T-helper 2 cell treated with Interferon-gamma antibody and Interleukin-4, amounts not matched to agents 5 μg/mL and 100 μg/mL, for 36 hours (primary cell): ENCODE data around the gene GSG1L.

Source experiments
- DNase-seq: peaks from one replicate; pipeline ENCODE4 v3.0.0; 2021; ENCODE audit warnings: low spot score
- H3K27ac Mint-ChIP-seq: one replicate; pipeline ENCODE4 v1.8.0; 2021; ENCODE audit warnings: mild to moderate bottlenecking, mixed read lengths
- H3K27me3 Mint-ChIP-seq: one replicate; pipeline ENCODE4 v1.8.0; 2021; ENCODE audit warnings: low read depth, mixed read lengths
- H3K36me3 Mint-ChIP-seq: one replicate; pipeline ENCODE4 v1.8.0; 2021; ENCODE audit warnings: low read depth, mixed read lengths
- H3K4me1 Mint-ChIP-seq: one replicate; pipeline ENCODE4 v1.8.0; 2021; ENCODE audit warnings: low read depth, mixed read lengths
- H3K4me3 Mint-ChIP-seq: one replicate; pipeline ENCODE4 v1.8.0; 2022; ENCODE audit warnings: mild to moderate bottlenecking, moderate library complexity, mixed read lengths
- H3K9me3 Mint-ChIP-seq: one replicate; pipeline ENCODE4 v1.8.0; 2021; ENCODE audit warnings: mixed read lengths

Gene GSG1L

GRCh38 chr16:27868180-27868579 is 195.3 kb downstream of the GSG1L start:
- H3K27ac Mint-ChIP-seq, result no peak overlapping the region
- DNase-seq, result no peak

GRCh38 chr16:27867122-27868110 is 196.1 kb downstream of the GSG1L start:
- peak; percentile 61 for DNase-seq
- H3K4me1 Mint-ChIP-seq, result peaks cover 5% of the 10 kb centered on the region
- no peaks in the 10 kb centered on the region for H3K36me3 Mint-ChIP-seq
- peaks cover 21% of the 10 kb centered on the region for H3K9me3 Mint-ChIP-seq
- no peak overlapping the region for H3K4me3 Mint-ChIP-seq
- H3K27ac Mint-ChIP-seq, result no peak overlapping the region
- no peaks in the 10 kb centered on the region for H3K27me3 Mint-ChIP-seq

More at GRCh38 chr16:27868180-27868579, 195.3 kb downstream of the GSG1L start:
- Mint-ChIP-seq H3K4me3 (no peak overlapping the region), H3K27me3 (no peaks in the 10 kb centered on the region), H3K36me3 (no peaks in the 10 kb centered on the region), H3K9me3 (peaks cover 14% of the 10 kb centered on the region), H3K4me1 (peaks cover 5% of the 10 kb centered on the region)

GRCh38 chr16:27863377-27863776 is 200.1 kb downstream of the GSG1L start:
- DNase-seq, result no peak
- no peaks in the 10 kb centered on the region for H3K36me3 Mint-ChIP-seq
- H3K4me3 Mint-ChIP-seq, result no peak overlapping the region
- no peaks in the 10 kb centered on the region for H3K27me3 Mint-ChIP-seq
- H3K9me3 Mint-ChIP-seq, result peaks cover 21% of the 10 kb centered on the region
- no peak overlapping the region for H3K27ac Mint-ChIP-seq
- H3K4me1 Mint-ChIP-seq, result peaks cover 5% of the 10 kb centered on the region

GRCh38 chr16:27862953-27863352 is 200.6 kb downstream of the GSG1L start:
- Mint-ChIP-seq H3K36me3 (no peaks in the 10 kb centered on the region), H3K4me3 (no peak overlapping the region), H3K4me1 (peaks cover 5% of the 10 kb centered on the region)

GRCh38 chr16:27860091-27860490 is 203.4 kb downstream of the GSG1L start:
- Mint-ChIP-seq H3K9me3 (peaks cover 17% of the 10 kb centered on the region), H3K4me3 (no peak overlapping the region), H3K4me1 (no peaks in the 10 kb centered on the region), H3K36me3 (no peaks in the 10 kb centered on the region), H3K27me3 (no peaks in the 10 kb centered on the region), H3K27ac (no peak overlapping the region)
- no peak for DNase-seq

More at GRCh38 chr16:27862953-27863352, 200.6 kb downstream of the GSG1L start:
- DNase-seq, result no peak
- Mint-ChIP-seq H3K27me3 (no peaks in the 10 kb centered on the region), H3K9me3 (peaks cover 21% of the 10 kb centered on the region), H3K27ac (no peak overlapping the region)

GRCh38 chr16:27859020-27859419 is 204.5 kb downstream of the GSG1L start:
- no peak overlapping the region for H3K4me3 Mint-ChIP-seq
- H3K27ac Mint-ChIP-seq, result no peak overlapping the region
- H3K4me1 Mint-ChIP-seq, result no peaks in the 10 kb centered on the region
- H3K36me3 Mint-ChIP-seq, result no peaks in the 10 kb centered on the region
- H3K9me3 Mint-ChIP-seq, result peaks cover 14% of the 10 kb centered on the region
- no peaks in the 10 kb centered on the region for H3K27me3 Mint-ChIP-seq
- DNase-seq, result no peak

GRCh38 chr16:27853651-27854050 is 209.9 kb downstream of the GSG1L start:
- no peaks in the 10 kb centered on the region for H3K36me3 Mint-ChIP-seq
- no peak for DNase-seq
- H3K9me3 Mint-ChIP-seq, result no peaks in the 10 kb centered on the region
- H3K4me1 Mint-ChIP-seq, result no peaks in the 10 kb centered on the region
- H3K27ac Mint-ChIP-seq, result no peak overlapping the region
- H3K27me3 Mint-ChIP-seq, result peaks cover 12% of the 10 kb centered on the region
- H3K4me3 Mint-ChIP-seq, result no peak overlapping the region

GRCh38 chr16:27853101-27853500 is 210.4 kb downstream of the GSG1L start:
- Mint-ChIP-seq H3K4me1 (no peaks in the 10 kb centered on the region), H3K4me3 (no peak overlapping the region), H3K27me3 (peaks cover 12% of the 10 kb centered on the region), H3K27ac (no peak overlapping the region), H3K9me3 (no peaks in the 10 kb centered on the region), H3K36me3 (no peaks in the 10 kb centered on the region)
- DNase-seq, result no peak

- no peak overlapping the region for H3K4me3 Mint-ChIP-seq
Observed at GRCh38 chr16:27852681-27853080, 210.8 kb downstream of the GSG1L start.

GRCh38 chr16:27852116-27852515 is 211.4 kb downstream of the GSG1L start:
- Mint-ChIP-seq H3K27me3 (peaks cover 12% of the 10 kb centered on the region), H3K4me1 (no peaks in the 10 kb centered on the region), H3K9me3 (no peaks in the 10 kb centered on the region), H3K36me3 (no peaks in the 10 kb centered on the region), H3K4me3 (no peak overlapping the region), H3K27ac (no peak overlapping the region)
- no peak for DNase-seq

More at GRCh38 chr16:27852681-27853080, 210.8 kb downstream of the GSG1L start:
- no peaks in the 10 kb centered on the region for H3K36me3 Mint-ChIP-seq
- DNase-seq, result no peak
- H3K9me3 Mint-ChIP-seq, result no peaks in the 10 kb centered on the region
- peaks cover 12% of the 10 kb centered on the region for H3K27me3 Mint-ChIP-seq
- no peak overlapping the region for H3K27ac Mint-ChIP-seq
- no peaks in the 10 kb centered on the region for H3K4me1 Mint-ChIP-seq

- Mint-ChIP-seq H3K4me1 (no peaks in the 10 kb centered on the region), H3K27me3 (peaks cover 12% of the 10 kb centered on the region), H3K36me3 (no peaks in the 10 kb centered on the region), H3K27ac (no peak overlapping the region), H3K4me3 (no peak overlapping the region), H3K9me3 (no peaks in the 10 kb centered on the region)
- no peak for DNase-seq
Observed at GRCh38 chr16:27851586-27851985, 211.9 kb downstream of the GSG1L start.

GRCh38 chr16:27849621-27850020 is 213.9 kb downstream of the GSG1L start:
- H3K27me3 Mint-ChIP-seq, result peaks cover 12% of the 10 kb centered on the region
- no peaks in the 10 kb centered on the region for H3K36me3 Mint-ChIP-seq
- H3K4me1 Mint-ChIP-seq, result no peaks in the 10 kb centered on the region
- no peak for DNase-seq
- H3K9me3 Mint-ChIP-seq, result no peaks in the 10 kb centered on the region
- no peak overlapping the region for H3K4me3 Mint-ChIP-seq
- no peak overlapping the region for H3K27ac Mint-ChIP-seq

- Mint-ChIP-seq H3K4me1 (no peaks in the 10 kb centered on the region), H3K9me3 (no peaks in the 10 kb centered on the region), H3K27ac (no peak overlapping the region), H3K36me3 (no peaks in the 10 kb centered on the region), H3K4me3 (no peak overlapping the region), H3K27me3 (peaks cover 6% of the 10 kb centered on the region)
- no peak for DNase-seq
Observed at GRCh38 chr16:27847030-27847550, 216.4 kb downstream of the GSG1L start.

GRCh38 chr16:27844826-27845225 is 218.7 kb downstream of the GSG1L start:
- H3K27ac Mint-ChIP-seq, result no peak overlapping the region
- H3K4me3 Mint-ChIP-seq, result no peak overlapping the region
- no peaks in the 10 kb centered on the region for H3K27me3 Mint-ChIP-seq
- no peak for DNase-seq
- H3K36me3 Mint-ChIP-seq, result no peaks in the 10 kb centered on the region
- H3K9me3 Mint-ChIP-seq, result no peaks in the 10 kb centered on the region
- H3K4me1 Mint-ChIP-seq, result no peaks in the 10 kb centered on the region
